Measurements from ENCODE around the gene DGCR2. TPM values are rescaled to one million over a fixed set of nuclear protein-coding genes. Genes with fewer than 3 reads are reported as not detected.

Gene DGCR2
- polyA plus RNA-seq, 1 donor (not counting 4 experiments of a cell fraction or from before 2014, with no cell fraction given), result 23.2 TPM

GRCh38 chr22:19068784-19069271 lies 53.4 kb downstream of the DGCR2 start:
- TF ChIP-seq EZH2 (IDR thresholded peaks at IDR 0.05; ENCODE audit: low read length) (no peak), CTCF (optimal IDR thresholded peaks at IDR 0.05 in 1 of 3, IDR thresholded peaks at IDR 0.05 in 1 of 3, conservative IDR thresholded peaks at IDR 0.05 in 1 of 3; ENCODE audit: extremely low read depth in 1 of 3, insufficient read depth in 2 of 3, low read length in 3 of 3) (no peak)
- H3K27ac ChIP-seq (ENCODE audit: control insufficient read depth, insufficient read depth, low read length), result no peak overlapping the region
- H2AFZ ChIP-seq (ENCODE audit: control insufficient read depth, low read length), result no peak overlapping the region
- peaks cover 29 to 37% of the 10 kb centered on the region in 2 experiments for H3K36me3 ChIP-seq (ENCODE audit: control insufficient read depth in 2 of 2, extremely low read depth in 1 of 2, insufficient read depth in 2 of 2, low read length in 2 of 2)
- dilution Hi-C loops (cut with MboI; ENCODE audit: extremely low pct_ligation_motif_present, low sequenced_read_pairs), result no loop called here
- H3K4me1 ChIP-seq (ENCODE audit: control insufficient read depth, extremely low read depth, insufficient read depth, low read length), result peaks cover 14% of the 10 kb centered on the region
- DNase-seq (ENCODE audit: low read depth, low spot score), result no peak
- no peak overlapping the region for H3K4me2 ChIP-seq (ENCODE audit: control insufficient read depth, extremely low read depth, insufficient read depth, low read depth, low read length)
- H3K27me3 ChIP-seq (ENCODE audit: control insufficient read depth, extremely low read depth, insufficient read depth, low read length), result no peaks in the 10 kb centered on the region
- no peak for FAIRE-seq
- H3K9me3 ChIP-seq (ENCODE audit: control insufficient read depth, low read depth, low read length), result no peaks in the 10 kb centered on the region
- no peak overlapping the region for H3K9ac ChIP-seq (ENCODE audit: control insufficient read depth, extremely low read depth, insufficient read depth, low read length)
- H3K4me3 ChIP-seq (ENCODE audit: control insufficient read depth in 2 of 3, extremely low read depth in 1 of 3, insufficient read depth in 2 of 3, low read depth in 1 of 3, low read length in 3 of 3), result no peak overlapping the region
- no peaks in the 10 kb centered on the region for H3K9me1 ChIP-seq (ENCODE audit: control insufficient read depth, extremely low read depth, insufficient read depth, low read length)
- peaks cover 2% of the 10 kb centered on the region for H3K79me2 ChIP-seq (ENCODE audit: control insufficient read depth, insufficient read depth, low read length)
- H4K20me1 ChIP-seq (ENCODE audit: control insufficient read depth, extremely low read depth, insufficient read depth, low read length), result peaks cover 2% of the 10 kb centered on the region

- Histone ChIP-seq H3K4me3 (ENCODE audit: control insufficient read depth in 2 of 3, extremely low read depth in 1 of 3, insufficient read depth in 2 of 3, low read depth in 1 of 3, low read length in 3 of 3) (no peak overlapping the region), H3K4me2 (ENCODE audit: control insufficient read depth, extremely low read depth, insufficient read depth, low read depth, low read length) (no peak overlapping the region), H3K9ac (ENCODE audit: control insufficient read depth, extremely low read depth, insufficient read depth, low read length) (no peak overlapping the region), H4K20me1 (ENCODE audit: control insufficient read depth, extremely low read depth, insufficient read depth, low read length) (peaks cover 2% of the 10 kb centered on the region), H3K4me1 (ENCODE audit: control insufficient read depth, extremely low read depth, insufficient read depth, low read length) (peaks cover 14% of the 10 kb centered on the region), H3K36me3 (ENCODE audit: control insufficient read depth in 2 of 2, extremely low read depth in 1 of 2, insufficient read depth in 2 of 2, low read length in 2 of 2) (peaks cover 30 to 37% of the 10 kb centered on the region in 2 experiments), H3K79me2 (ENCODE audit: control insufficient read depth, insufficient read depth, low read length) (peaks cover 2% of the 10 kb centered on the region), H3K9me1 (ENCODE audit: control insufficient read depth, extremely low read depth, insufficient read depth, low read length) (no peaks in the 10 kb centered on the region), H3K27ac (ENCODE audit: control insufficient read depth, insufficient read depth, low read length) (no peak overlapping the region), H3K27me3 (ENCODE audit: control insufficient read depth, extremely low read depth, insufficient read depth, low read length) (no peaks in the 10 kb centered on the region), H2AFZ (ENCODE audit: control insufficient read depth, low read length) (no peak overlapping the region), H3K9me3 (ENCODE audit: control insufficient read depth, low read depth, low read length) (no peaks in the 10 kb centered on the region)
- DNase-seq (ENCODE audit: low read depth, low spot score) (no peak), FAIRE-seq (no peak)
- no peak for TF ChIP-seq CTCF (optimal IDR thresholded peaks at IDR 0.05 in 1 of 3, IDR thresholded peaks at IDR 0.05 in 1 of 3, conservative IDR thresholded peaks at IDR 0.05 in 1 of 3; ENCODE audit: extremely low read depth in 1 of 3, insufficient read depth in 2 of 3, low read length in 3 of 3)
- no peak for TF ChIP-seq EZH2 (IDR thresholded peaks at IDR 0.05; ENCODE audit: low read length)
- dilution Hi-C loops (cut with MboI; ENCODE audit: extremely low pct_ligation_motif_present, low sequenced_read_pairs), result no loop called here
These were observed 54.4 kb downstream of the DGCR2 start for GRCh38 chr22:19067696-19068348.
